WI38 (cell line): ENCODE data around the gene TUBB6.
A peak's percentile ranks its signal among the peaks of the same experiment; 100 is the strongest.

Experiments
- H3K4me3 ChIP-seq: 2 replicates; pipeline ENCODE4 v1.5.1; 2011; ENCODE audit warnings: low read depth, mild to moderate bottlenecking, control low read depth, low read length
- TF ChIP-seq, protein P1 (sequence below): IDR thresholded peaks from 2 replicates; pipeline ENCODE4 v1.5.1; 2012; ENCODE audit warnings: low read depth, mild to moderate bottlenecking, control low read depth, low read length

TUBB6 gene

DNA sequence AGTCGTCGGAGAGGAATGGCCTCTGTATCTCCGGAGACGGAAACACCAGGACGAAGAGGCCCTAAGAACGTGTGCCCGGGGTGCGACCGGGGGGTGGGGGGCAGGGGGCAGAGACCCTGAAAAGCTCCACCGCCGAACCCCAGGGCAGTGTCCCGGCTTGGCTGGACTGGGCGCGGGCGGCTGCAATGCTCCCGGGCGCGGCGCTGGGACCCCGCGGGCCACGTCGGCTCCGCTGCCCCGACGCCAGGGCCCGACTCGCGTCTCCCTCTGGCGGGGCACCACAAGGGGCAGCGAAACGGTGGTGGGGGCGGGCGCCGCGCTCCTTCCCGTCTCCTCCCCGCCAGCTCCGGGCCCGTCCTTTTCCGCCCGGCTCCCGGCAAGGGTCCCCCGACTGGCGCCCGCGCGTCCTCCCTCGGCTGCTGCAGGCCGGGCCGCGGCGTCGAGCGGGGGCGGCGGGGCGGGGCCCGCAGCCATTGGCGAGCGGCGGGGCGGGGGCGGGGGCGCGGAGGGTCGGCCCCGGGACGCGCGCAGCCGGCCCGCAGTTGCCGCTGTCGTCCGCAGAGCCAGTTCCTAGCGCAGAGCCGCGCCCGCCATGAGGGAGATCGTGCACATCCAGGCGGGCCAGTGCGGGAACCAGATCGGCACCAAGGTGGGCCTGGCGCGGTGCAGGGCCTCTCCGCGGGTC lies at the start of gene TUBB6:
Gene TUBB6, plus strand, starts transcription at position 541 of the 685 bp plus-strand sequence. Its CDS starts 52 bp downstream, at position 593.
- H3K4me3 ChIP-seq, result peak within 1 kb of the TSS; percentile 90

DNA sequence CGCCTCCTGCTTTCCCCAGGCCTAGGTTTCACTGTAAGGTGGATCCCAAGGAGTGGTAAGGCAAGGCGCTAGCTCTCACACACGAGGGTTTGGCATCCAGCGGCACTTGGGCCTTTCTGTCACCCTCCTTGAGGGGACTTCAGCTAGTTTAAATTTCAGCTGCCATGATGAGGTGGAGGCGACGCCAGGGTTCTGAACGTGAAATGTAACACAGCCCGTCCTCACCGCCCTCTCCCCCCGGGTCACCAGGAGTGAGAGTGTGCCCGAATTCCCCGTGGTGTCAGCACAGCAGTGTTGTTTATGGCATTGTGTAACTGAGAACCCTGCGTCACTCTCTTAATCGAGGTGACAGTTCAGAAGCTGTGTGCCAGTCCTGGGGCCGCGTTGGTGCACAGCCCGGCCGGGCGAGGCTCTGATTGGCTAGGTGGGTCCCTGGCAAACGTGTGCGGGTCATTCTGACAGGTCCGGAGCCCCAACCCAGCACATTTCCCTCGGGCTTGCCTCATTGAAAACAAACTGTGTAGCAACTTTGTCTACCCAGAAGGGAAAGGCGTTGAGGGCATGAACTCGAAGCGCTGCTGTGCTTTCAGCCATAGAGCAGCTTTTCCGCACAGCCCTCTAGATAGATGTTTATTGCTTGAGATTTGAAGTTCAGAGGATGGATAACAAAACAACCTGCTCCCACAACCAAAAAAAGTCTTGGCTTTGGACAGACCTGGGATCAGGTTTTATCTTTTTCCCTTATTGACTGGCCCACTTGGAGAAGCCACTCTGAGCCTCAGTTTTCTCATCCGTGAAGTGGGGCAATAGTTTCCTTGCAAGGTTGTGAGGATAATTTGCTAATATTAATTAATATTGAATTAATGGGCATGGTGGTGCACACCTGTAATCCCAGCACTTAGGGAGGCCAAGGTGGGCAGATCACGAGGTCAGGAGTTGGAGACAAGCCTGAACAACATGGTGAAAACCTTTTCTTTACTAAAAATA lies 49.0 kb upstream of the TUBB6 start:
- TF ChIP-seq, protein P1, sequence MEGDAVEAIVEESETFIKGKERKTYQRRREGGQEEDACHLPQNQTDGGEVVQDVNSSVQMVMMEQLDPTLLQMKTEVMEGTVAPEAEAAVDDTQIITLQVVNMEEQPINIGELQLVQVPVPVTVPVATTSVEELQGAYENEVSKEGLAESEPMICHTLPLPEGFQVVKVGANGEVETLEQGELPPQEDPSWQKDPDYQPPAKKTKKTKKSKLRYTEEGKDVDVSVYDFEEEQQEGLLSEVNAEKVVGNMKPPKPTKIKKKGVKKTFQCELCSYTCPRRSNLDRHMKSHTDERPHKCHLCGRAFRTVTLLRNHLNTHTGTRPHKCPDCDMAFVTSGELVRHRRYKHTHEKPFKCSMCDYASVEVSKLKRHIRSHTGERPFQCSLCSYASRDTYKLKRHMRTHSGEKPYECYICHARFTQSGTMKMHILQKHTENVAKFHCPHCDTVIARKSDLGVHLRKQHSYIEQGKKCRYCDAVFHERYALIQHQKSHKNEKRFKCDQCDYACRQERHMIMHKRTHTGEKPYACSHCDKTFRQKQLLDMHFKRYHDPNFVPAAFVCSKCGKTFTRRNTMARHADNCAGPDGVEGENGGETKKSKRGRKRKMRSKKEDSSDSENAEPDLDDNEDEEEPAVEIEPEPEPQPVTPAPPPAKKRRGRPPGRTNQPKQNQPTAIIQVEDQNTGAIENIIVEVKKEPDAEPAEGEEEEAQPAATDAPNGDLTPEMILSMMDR, result no peak
- H3K4me3 ChIP-seq, result no peak overlapping the region

More for the DNA sequence above, at the start of gene TUBB6:
- TF ChIP-seq, protein P1, result peak; percentile 9; the same call in 1 of the 2 replicates

GRCh38 chr18:12262748-12263147 lies 45.3 kb upstream of the TUBB6 start:
- H3K4me3 ChIP-seq, result no peak overlapping the region

GRCh38 chr18:12264864-12265263 lies 43.2 kb upstream of the TUBB6 start:
- TF ChIP-seq, protein P1, result no peak
- no peak overlapping the region for H3K4me3 ChIP-seq

More at GRCh38 chr18:12262748-12263147, 45.3 kb upstream of the TUBB6 start:
- TF ChIP-seq, protein P1, result no peak

- peak overlapping the region; percentile 61 for H3K4me3 ChIP-seq
- TF ChIP-seq, protein P1, result peak; percentile 66
These were observed 36.4 kb upstream of the TUBB6 start for GRCh38 chr18:12271376-12272235.

GRCh38 chr18:12274793-12275192 lies 33.2 kb upstream of the TUBB6 start:
- no peak overlapping the region for H3K4me3 ChIP-seq
- TF ChIP-seq, protein P1, result no peak
